WI38 (cell line): ENCODE results near the gene CYP4A22.

Experiments
- H3K4me3 ChIP-seq: 2 replicates; pipeline ENCODE4 v1.5.1; 2011; ENCODE audit warnings: low read depth, mild to moderate bottlenecking, control low read depth, low read length
- TF ChIP-seq, protein P1 (sequence below): IDR thresholded peaks from 2 replicates; pipeline ENCODE4 v1.5.1; 2012; ENCODE audit warnings: low read depth, mild to moderate bottlenecking, control low read depth, low read length

CYP4A22 gene

DNA sequence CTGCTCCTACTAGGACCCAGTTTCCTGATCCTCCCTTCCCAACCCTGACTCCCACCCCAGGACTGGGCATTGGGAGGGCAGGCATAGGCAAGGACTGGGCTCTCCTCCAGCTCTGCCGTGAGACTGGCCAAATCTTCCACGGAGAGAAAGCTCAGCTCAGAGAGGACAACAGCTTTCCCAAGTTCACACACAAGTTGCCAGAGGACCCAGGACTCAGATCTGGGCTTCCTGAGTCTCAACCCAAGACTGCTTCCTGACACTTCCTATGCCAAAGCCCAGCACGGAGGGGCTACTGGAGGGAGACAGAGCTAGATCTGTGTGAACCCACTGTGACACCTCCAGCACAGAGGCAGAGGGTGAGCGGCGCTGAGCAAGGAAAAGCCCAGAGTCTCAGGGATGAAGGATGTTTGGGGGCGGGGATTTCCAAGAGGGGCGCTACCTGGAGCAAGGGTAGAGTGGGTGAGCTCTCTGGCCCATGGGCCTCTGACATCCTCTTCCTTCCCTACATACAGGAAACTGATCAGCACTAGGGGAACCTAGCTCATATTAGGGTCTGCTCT is 45.5 kb downstream of the CYP4A22 start:
- TF ChIP-seq, protein P1, sequence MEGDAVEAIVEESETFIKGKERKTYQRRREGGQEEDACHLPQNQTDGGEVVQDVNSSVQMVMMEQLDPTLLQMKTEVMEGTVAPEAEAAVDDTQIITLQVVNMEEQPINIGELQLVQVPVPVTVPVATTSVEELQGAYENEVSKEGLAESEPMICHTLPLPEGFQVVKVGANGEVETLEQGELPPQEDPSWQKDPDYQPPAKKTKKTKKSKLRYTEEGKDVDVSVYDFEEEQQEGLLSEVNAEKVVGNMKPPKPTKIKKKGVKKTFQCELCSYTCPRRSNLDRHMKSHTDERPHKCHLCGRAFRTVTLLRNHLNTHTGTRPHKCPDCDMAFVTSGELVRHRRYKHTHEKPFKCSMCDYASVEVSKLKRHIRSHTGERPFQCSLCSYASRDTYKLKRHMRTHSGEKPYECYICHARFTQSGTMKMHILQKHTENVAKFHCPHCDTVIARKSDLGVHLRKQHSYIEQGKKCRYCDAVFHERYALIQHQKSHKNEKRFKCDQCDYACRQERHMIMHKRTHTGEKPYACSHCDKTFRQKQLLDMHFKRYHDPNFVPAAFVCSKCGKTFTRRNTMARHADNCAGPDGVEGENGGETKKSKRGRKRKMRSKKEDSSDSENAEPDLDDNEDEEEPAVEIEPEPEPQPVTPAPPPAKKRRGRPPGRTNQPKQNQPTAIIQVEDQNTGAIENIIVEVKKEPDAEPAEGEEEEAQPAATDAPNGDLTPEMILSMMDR = no peak
- H3K4me3 ChIP-seq = no peak overlapping the region

DNA sequence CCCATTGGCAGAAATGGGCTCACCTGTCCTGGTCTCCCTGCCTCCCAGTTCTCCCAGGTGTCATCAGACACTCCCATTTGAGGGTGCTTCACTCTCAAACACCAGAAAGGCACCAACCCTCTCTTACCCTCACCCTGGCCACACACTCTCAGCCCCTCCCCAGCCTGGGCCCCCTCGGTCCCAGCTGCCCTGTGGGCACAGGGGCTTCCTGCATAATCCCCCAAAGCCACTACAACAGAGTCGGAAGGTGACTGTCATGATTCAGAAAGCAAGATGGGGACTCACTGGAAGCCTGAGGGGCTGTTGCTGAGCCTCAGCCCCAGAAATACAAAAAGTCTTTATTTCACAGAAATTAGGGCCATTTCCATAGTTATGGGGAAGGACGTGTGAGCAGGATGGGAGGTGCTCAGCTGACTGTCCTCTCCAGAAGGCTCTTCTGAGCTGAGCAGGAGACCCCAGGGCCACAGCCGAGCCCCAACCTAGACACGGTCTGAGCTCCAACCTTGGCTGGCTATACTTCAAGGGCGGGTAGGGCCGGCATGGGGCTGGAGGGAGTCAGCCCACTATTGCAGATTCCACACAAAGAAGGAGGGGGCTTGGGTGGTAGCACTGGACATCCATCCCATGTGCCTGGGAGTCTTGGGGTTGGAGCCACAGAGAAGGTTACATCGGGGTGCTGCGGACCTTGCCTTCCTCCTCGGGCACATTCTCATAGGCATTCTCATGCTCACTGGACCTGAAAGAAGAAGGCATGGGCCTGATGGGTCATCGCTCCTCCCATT is 46.3 kb downstream of the CYP4A22 start:
- no peak overlapping the region for H3K4me3 ChIP-seq
- TF ChIP-seq, protein P1 = no peak

DNA sequence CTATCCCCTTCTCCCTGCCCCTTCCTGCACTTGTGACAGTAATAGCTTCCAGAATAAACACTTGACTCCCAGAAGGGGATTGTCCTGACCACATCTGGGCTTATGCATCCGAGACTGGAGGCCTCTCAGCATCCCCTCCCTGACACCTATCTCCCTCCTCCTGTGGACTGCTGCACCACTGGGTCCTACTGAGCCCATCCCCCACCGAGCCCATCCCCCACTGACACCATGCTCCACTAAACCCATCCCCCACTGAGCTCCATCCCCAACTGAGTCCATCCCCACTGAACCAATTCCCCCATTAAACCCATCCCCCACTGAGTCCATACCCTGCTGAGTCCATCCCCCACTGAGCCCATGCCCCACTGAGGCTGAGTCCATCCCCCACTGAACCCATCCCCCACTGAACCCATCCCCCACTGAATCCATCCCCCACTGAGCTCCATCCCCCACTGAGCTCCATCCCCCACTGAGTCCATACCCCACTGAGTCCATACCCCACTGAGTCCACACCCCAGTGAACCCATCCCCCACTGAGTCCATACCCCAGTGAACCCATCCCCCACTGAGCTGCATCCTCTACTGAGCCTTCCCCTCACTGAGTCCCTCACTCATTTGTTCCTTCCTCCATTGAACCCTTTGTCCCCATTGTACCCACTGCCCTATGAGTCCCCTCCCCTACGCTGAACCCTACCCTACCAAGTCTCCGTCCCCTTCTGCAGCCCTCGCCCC is 47.0 kb downstream of the CYP4A22 start:
- TF ChIP-seq, protein P1 = no peak

DNA sequence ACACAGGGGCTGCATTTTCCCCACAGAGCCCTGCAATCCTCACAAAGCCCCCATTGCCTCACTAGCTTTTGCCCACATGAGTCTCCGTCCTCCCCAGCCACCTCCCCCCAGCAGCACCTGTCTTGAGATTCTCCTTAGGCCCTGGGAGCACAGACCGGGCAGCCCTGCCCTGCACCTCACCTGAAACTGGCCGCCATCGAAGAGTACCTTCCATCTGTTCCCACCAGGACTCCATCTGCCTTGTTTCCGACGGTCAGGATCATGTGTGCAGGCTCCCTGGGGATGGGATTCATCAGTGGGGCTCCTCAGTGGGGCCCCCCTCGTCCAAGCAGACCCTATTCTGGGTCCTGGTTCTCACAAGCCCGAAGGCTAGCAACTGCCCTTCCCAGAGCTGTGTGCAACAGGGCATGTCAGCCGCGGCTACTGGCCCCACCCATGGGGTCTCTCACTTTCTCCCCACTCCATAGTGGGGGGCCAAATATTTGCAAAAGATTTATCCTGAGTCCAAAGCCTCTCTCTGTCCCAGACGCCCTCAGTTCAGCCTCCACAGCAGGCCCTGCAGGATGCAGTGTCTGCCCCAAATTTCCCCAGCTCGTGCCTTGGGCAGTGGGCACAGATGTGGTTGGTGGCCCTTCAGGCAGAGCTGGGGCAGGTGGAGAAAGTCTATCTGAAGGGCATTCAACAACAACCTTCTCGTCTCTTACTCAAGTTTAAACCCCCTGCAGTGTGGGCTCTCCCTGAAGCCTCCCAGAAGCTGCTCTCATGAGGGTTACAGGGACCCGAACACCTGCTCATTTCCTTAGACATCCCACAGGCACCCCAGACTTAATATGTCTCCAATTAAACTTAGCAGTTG is 47.8 kb downstream of the CYP4A22 start:
- TF ChIP-seq, protein P1 = no peak
- H3K4me3 ChIP-seq = no peak overlapping the region

More for the DNA sequence above, 47.0 kb downstream of the CYP4A22 start:
- no peak overlapping the region for H3K4me3 ChIP-seq

DNA sequence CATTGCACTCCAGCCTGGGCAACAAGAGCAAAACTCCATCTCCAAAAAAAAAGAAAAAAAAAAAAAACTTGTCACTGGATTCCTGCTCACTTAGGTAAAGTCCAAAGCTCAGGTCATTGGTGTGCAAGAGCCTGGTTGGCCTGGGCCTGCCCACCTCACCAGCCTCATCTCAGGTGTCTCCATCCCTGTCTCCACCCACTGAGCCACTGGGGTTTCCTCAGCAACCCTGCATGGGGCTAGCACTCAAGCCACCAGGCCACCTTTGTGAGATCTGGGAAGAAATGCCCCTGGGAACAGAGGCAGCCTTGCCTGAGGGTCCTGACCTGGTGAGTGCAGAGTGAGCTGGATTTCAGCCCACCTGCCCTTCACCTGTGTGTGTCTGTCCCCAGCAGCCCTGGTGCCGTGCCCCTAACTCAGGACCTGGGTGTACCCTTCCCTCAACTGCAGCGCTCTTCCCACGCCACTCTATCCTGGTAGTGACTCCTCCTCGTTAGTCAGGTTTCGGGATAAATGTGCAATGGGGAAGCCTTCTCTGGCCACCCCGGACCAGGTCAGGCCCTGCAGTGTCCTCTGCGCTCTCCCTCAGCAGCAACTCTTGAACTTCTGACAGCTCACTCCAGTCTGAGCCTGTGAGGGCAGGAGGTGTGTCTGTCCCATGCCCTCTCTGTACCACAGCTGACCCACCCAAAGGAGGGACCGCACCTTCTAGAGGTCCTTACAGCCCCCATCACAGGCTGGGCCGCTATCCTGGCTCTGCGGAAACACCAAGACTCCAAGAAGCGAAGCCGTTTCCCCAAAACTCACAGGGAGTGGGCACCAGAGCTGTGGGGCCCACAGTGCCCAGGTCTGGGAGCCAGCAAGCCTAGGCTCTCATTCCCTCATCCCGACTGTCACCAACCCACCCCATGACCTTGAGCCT is 49.3 kb downstream of the CYP4A22 start:
- TF ChIP-seq, protein P1 = no peak
- H3K4me3 ChIP-seq = no peak overlapping the region

DNA sequence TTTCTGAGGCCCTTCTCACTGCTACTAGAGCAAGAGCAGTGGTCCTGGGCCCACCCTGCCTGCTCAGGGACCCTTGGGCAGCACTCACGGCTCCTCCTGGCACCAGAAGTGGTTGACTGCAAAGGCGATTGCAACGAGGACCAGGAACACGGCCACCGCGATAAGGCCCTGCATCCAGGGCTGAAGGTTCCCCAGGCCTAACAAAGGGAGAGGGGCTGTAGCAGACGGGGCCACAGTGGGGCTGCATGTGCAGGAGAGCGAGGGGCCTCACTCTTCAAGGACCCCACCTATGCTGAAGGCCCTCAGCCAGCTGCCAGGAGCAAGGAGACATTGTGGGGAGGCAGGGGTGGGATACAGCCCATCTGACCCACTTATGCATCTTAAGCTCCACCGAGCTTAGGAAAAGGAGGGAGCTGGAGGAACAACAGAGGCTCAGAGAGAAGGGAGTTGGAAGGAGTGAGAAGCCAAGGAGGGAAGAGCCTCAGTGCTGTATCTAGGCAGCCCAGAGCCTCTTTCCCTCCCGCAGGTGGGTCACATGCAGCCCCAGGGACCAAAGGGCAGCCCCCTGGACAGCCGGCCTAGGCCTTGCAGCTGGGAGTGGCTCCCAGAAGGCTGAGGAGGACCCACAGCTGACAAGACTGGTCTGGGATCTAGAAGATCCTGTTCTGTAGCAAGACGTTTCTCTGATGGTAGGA is 50.1 kb downstream of the CYP4A22 start:
- TF ChIP-seq, protein P1 = no peak
- no peak overlapping the region for H3K4me3 ChIP-seq
